Peyer's patch (tissue), 4 donors: ENCODE measurements around the gene NAGLU.

Source experiments
- CTCF ChIP-seq, 6 experiments: fragments of 450-650 bp in 4 of 6; fragments of 200-600 bp in 2 of 6; sonication (generic) in 1 of 6; IDR thresholded peaks; one replicate each; pipeline ENCODE4 v1.5.1; 2017 to 2019; ENCODE audit warnings: antibody characterized with exemption in 6 of 6, mild to moderate bottlenecking in 3 of 6, moderate library complexity in 1 of 6
- POLR2A ChIP-seq, 2 donors: fragments of 450-650 bp; IDR thresholded peaks; one replicate each; pipeline ENCODE4 v1.5.1; 2017; ENCODE audit warnings: antibody characterized with exemption in 2 of 2, mild to moderate bottlenecking in 2 of 2, moderate library complexity in 2 of 2

- TF ChIP-seq POLR2A (IDR thresholded peaks at IDR 0.05) (no peak), CTCF (IDR thresholded peaks at IDR 0.05) (no peak)
Observed at GRCh38 chr17:42522798-42523278, 13.2 kb upstream of the NAGLU start.
